Suprapubic skin (tissue), 3 donors: ENCODE data around the gene RNF148.

Source experiments
- CTCF ChIP-seq, 2 donors: fragments of 200-600 bp in 1 of 2; fragments of 450-650 bp in 1 of 2; sonication (generic) in 1 of 2; IDR thresholded peaks; one replicate each; pipeline ENCODE4 v1.5.1; 2016 to 2019; ENCODE audit warnings: antibody characterized with exemption in 2 of 2, mild to moderate bottlenecking in 1 of 2, moderate library complexity in 1 of 2
- POLR2AphosphoS5 ChIP-seq, 3 donors: sonication (generic); formaldehyde crosslinking; IDR thresholded peaks; one replicate each; pipeline ENCODE4 v1.6.1; 2017; ENCODE audit warnings: antibody characterized with exemption in 3 of 3

GRCh38 chr7:122658856-122659255 is 43.9 kb downstream of the RNF148 start:
- TF ChIP-seq CTCF (IDR thresholded peaks at IDR 0.05) (no peak), POLR2AphosphoS5 (IDR thresholded peaks at IDR 0.05) (no peak)
